Caco-2 (cell line): ENCODE results near the gene PLK5. TPM values are rescaled to one million over a fixed set of nuclear protein-coding genes. Genes with fewer than 3 reads are reported as not detected.

Experiments used
- BruUV-seq: library from RNA; stranded (reverse); fragments of 400-500 nt; replicated peaks from 2 replicates; lab custom pipeline; 2021; lab: Mats Ljungman, UMichigan
- CTCF ChIA-PET: fragments of 300-600 bp; sonication (Branson Sonifier 250); formaldehyde crosslinking; loops from one replicate; lab custom pipeline; 2022; ENCODE audit warnings: antibody characterized with exemption; lab: Charles Lee
- POLR2A ChIA-PET: fragments of 300-600 bp; sonication (Branson Sonifier 250); formaldehyde crosslinking; loops from one replicate; lab custom pipeline; 2022; ENCODE audit warnings: antibody characterized with exemption; lab: Charles Lee
- DNase-seq, 2 experiments: peaks; one replicate each; pipeline versions ENCODE4 v3.0.0 to v3.0.0-alpha.2; 2020 to 2022
- H3K27me3 ChIP-seq: replicated peaks from 2 replicates; pipeline ENCODE4 v1.6.0; 2011; ENCODE audit warnings: low read length; ENCODE audit not compliant: control insufficient read depth, insufficient read depth
- H3K36me3 ChIP-seq: 2 replicates; pipeline ENCODE4 v1.5.1; 2011; ENCODE audit warnings: low read length; ENCODE audit not compliant: control insufficient read depth, insufficient read depth
- H3K4me1 ChIP-seq: fragments of 250-450 bp; sonication (Bioruptor Pico); 2 replicates; pipeline ENCODE4 v1.5.1; 2020; ENCODE audit warnings: mild to moderate bottlenecking
- H3K4me3 ChIP-seq: 2 replicates; pipeline ENCODE4 v1.5.1; 2011; ENCODE audit warnings: low read depth, mild to moderate bottlenecking, control low read depth, low read length
- H3K9me3 ChIP-seq: fragments of 250-450 bp; sonication (Bioruptor Pico); 2 replicates; pipeline ENCODE4 v1.5.1; 2020; ENCODE audit warnings: mild to moderate bottlenecking, moderate library complexity
- H3K27ac Mint-ChIP-seq: one replicate; pipeline ENCODE4 v1.8.0; 2022; ENCODE audit warnings: mixed read lengths; ENCODE audit not compliant: unreplicated experiment
- H3K27me3 Mint-ChIP-seq: one replicate; pipeline ENCODE4 v1.8.0; 2022; ENCODE audit warnings: mixed read lengths; ENCODE audit not compliant: insufficient read depth, unreplicated experiment
- H3K36me3 Mint-ChIP-seq: one replicate; pipeline ENCODE4 v1.8.0; 2022; ENCODE audit warnings: mild to moderate bottlenecking, mixed read lengths; ENCODE audit not compliant: insufficient read depth, unreplicated experiment
- H3K4me1 Mint-ChIP-seq: one replicate; pipeline ENCODE4 v1.8.0; 2022; ENCODE audit warnings: low read depth, mixed read lengths; ENCODE audit not compliant: unreplicated experiment
- H3K4me3 Mint-ChIP-seq: one replicate; pipeline ENCODE4 v1.8.0; 2022; ENCODE audit warnings: mild to moderate bottlenecking, moderate library complexity, mixed read lengths; ENCODE audit not compliant: unreplicated experiment
- H3K9me3 Mint-ChIP-seq: one replicate; pipeline ENCODE4 v1.8.0; 2022; ENCODE audit warnings: mixed read lengths; ENCODE audit not compliant: unreplicated experiment
- CTCF ChIP-seq, 2 experiments: fragments of 200-600 bp in 1 of 2; IDR thresholded peaks; 1 replicate in 1 of 2; 2 replicates in 1 of 2; pipeline versions ENCODE4 v1.5.1 to v1.8.0; 2011 to 2022; ENCODE audit warnings: antibody characterized with exemption in 1 of 2, control low read depth in 1 of 2, inconsistent platforms in 1 of 2, low read depth in 1 of 2, low read length in 1 of 2, mild to moderate bottlenecking in 1 of 2, moderate library complexity in 1 of 2; ENCODE audit not compliant: insufficient read depth in 1 of 2, severe bottlenecking in 1 of 2, unreplicated experiment in 1 of 2
- intact Hi-C: fragments of 100-400 bp; cut with micrococcal nuclease; formaldehyde crosslinking; loops from one replicate; pipeline ENCODE4 v1.10.0; 2022; ENCODE audit not compliant: unreplicated experiment
- total RNA-seq: library from RNA; stranded (reverse); gene quantifications from 2 replicates; pipeline ENCODE4 v1.2.3, GENCODE V29; 2022

The PLK5 gene
- total RNA-seq, 1 experiment from 2014 or later = not detected

GRCh38 chr19:1495051-1495798, 28.7 kb upstream of the PLK5 start:
- Mint-ChIP-seq H3K27ac (no peak overlapping the region), H3K4me3 (no peak overlapping the region), H3K4me1 (peaks cover 21% of the 10 kb centered on the region), H3K27me3 (no peaks in the 10 kb centered on the region), H3K36me3 (peaks cover 26% of the 10 kb centered on the region), H3K9me3 (no peaks in the 10 kb centered on the region)
- peaks cover 49% of the 10 kb centered on the region for H3K4me1 ChIP-seq
- POLR2A ChIA-PET = no interaction called here
- TF ChIP-seq CTCF (IDR thresholded peaks at IDR 0.05; ENCODE audit: insufficient read depth in 1 of 2, low read depth in 1 of 2, low read length in 1 of 2, severe bottlenecking in 1 of 2, unreplicated experiment in 1 of 2) = no peak
- peaks cover 5% of the 10 kb centered on the region; the same call in 1 of the 2 replicates for H3K9me3 ChIP-seq
- DNase-seq = no peak
- no TSS peak for BruUV-seq
- intact Hi-C loops = no loop called here
- no peaks in the 10 kb centered on the region; the same call in none of the 2 replicates for H3K36me3 ChIP-seq
- H3K27me3 ChIP-seq = no peaks in the 10 kb centered on the region
- H3K4me3 ChIP-seq = no peak overlapping the region
- CTCF ChIA-PET = no interaction called here

- intact Hi-C loops = no loop called here
These were observed 27.8 kb upstream of the PLK5 start for GRCh38 chr19:1495799-1496713.

More at GRCh38 chr19:1495799-1496713, 27.8 kb upstream of the PLK5 start:
- H3K4me1 ChIP-seq = peaks cover 52% of the 10 kb centered on the region
- Mint-ChIP-seq H3K36me3 (peaks cover 25% of the 10 kb centered on the region), H3K27me3 (no peaks in the 10 kb centered on the region), H3K9me3 (no peaks in the 10 kb centered on the region), H3K27ac (no peak overlapping the region), H3K4me3 (no peak overlapping the region), H3K4me1 (peaks cover 21% of the 10 kb centered on the region)
- BruUV-seq = no TSS peak
- no peaks in the 10 kb centered on the region; the same call in none of the 2 replicates for H3K36me3 ChIP-seq
- no peak for TF ChIP-seq CTCF (IDR thresholded peaks at IDR 0.05; ENCODE audit: insufficient read depth in 1 of 2, low read depth in 1 of 2, low read length in 1 of 2, severe bottlenecking in 1 of 2, unreplicated experiment in 1 of 2)
- DNase-seq = no peak
- no peak overlapping the region for H3K4me3 ChIP-seq
- POLR2A ChIA-PET = no interaction called here
- peaks cover 6% of the 10 kb centered on the region; the same call in 1 of the 2 replicates for H3K9me3 ChIP-seq
- H3K27me3 ChIP-seq = no peaks in the 10 kb centered on the region
- CTCF ChIA-PET = no interaction called here
